Uterus (tissue), 2 donors: Measurements from ENCODE around the gene IZUMO2.

Experiments used
- CTCF ChIP-seq, 4 experiments: fragments of 200-600 bp in 2 of 4; fragments of 450-650 bp in 2 of 4; sonication (generic) in 2 of 4; IDR thresholded peaks; one replicate each; pipeline ENCODE4 v1.5.1; 2016 to 2019; ENCODE audit warnings: antibody characterized with exemption in 4 of 4, mild to moderate bottlenecking in 2 of 4, moderate library complexity in 1 of 4
- POLR2A ChIP-seq, 2 donors: fragments of 450-650 bp; IDR thresholded peaks; one replicate each; pipeline ENCODE4 v1.6.1; 2016; ENCODE audit warnings: antibody characterized with exemption in 2 of 2, mild to moderate bottlenecking in 1 of 2, moderate library complexity in 1 of 2

GRCh38 chr19:50181121-50181520, 18.0 kb upstream of the IZUMO2 start:
- TF ChIP-seq CTCF (IDR thresholded peaks at IDR 0.05) (no peak), POLR2A (IDR thresholded peaks at IDR 0.05) (no peak)
